PC-9 (cell line): ENCODE results near the gene OR2V2. TPM values are rescaled to one million over a fixed set of nuclear protein-coding genes. Genes with fewer than 3 reads are reported as not detected.

Experiments
- BruUV-seq: library from RNA; stranded (reverse); fragments of 400-500 nt; replicated peaks from 2 replicates; lab custom pipeline; 2021; lab: Mats Ljungman, UMichigan
- CTCF ChIA-PET: fragments of 300-600 bp; sonication (Branson Sonifier 250); formaldehyde crosslinking; loops from one replicate; lab custom pipeline; 2022; ENCODE audit warnings: antibody characterized with exemption; lab: Charles Lee
- POLR2A ChIA-PET: fragments of 300-600 bp; sonication (Branson Sonifier 250); formaldehyde crosslinking; loops from one replicate; lab custom pipeline; 2022; ENCODE audit warnings: antibody characterized with exemption; ENCODE audit not compliant: unreplicated experiment; lab: Charles Lee
- DNase-seq, 2 experiments: peaks; one replicate each; pipeline versions ENCODE4 v3.0.0 to v3.0.0-alpha.2; 2015 to 2022; ENCODE audit warnings: mixed read lengths in 1 of 2
- H2AFZ ChIP-seq: fragments of 200-600 bp; sonication (generic); 2 replicates; pipeline ENCODE4 v1.8.1; 2017; ENCODE audit warnings: antibody characterized with exemption
- H3F3A ChIP-seq: fragments of 200-600 bp; sonication (generic); 2 replicates; pipeline ENCODE4 v1.8.1; 2017; ENCODE audit warnings: antibody characterized with exemption, mild to moderate bottlenecking, low read depth; ENCODE audit not compliant: insufficient read depth
- H3K27ac ChIP-seq: fragments of 200-600 bp; sonication (generic); 2 replicates; pipeline ENCODE4 v1.6.1; 2016; ENCODE audit warnings: mixed run types
- H3K27me3 ChIP-seq: fragments of 200-600 bp; sonication (generic); 2 replicates; pipeline ENCODE4 v1.6.1; 2016; ENCODE audit warnings: low read depth, mixed run types; ENCODE audit not compliant: insufficient read depth
- H3K36me3 ChIP-seq: fragments of 200-600 bp; sonication (generic); 2 replicates; pipeline ENCODE4 v1.6.1; 2016; ENCODE audit warnings: low read depth, mixed run types
- H3K4me1 ChIP-seq: fragments of 200-600 bp; sonication (generic); replicated peaks from 2 replicates; pipeline ENCODE4 v1.6.1; 2016; ENCODE audit warnings: mixed run types; ENCODE audit not compliant: insufficient read depth
- H3K4me2 ChIP-seq: fragments of 200-600 bp; sonication (generic); 2 replicates; pipeline ENCODE4 v1.6.1; 2017; ENCODE audit warnings: mixed run types
- H3K4me3 ChIP-seq: fragments of 200-600 bp; sonication (generic); 2 replicates; pipeline ENCODE4 v1.6.1; 2016; ENCODE audit warnings: mixed run types
- H3K79me2 ChIP-seq: fragments of 200-600 bp; sonication (generic); 2 replicates; pipeline ENCODE4 v1.6.1; 2017; ENCODE audit warnings: low read depth, mixed run types
- H3K9me2 ChIP-seq: fragments of 200-600 bp; sonication (generic); 2 replicates; pipeline ENCODE4 v1.8.1; 2017; ENCODE audit warnings: mild to moderate bottlenecking; ENCODE audit not compliant: insufficient read depth
- H3K9me3 ChIP-seq: fragments of 200-600 bp; sonication (generic); 2 replicates; pipeline ENCODE4 v1.8.1; 2016; ENCODE audit warnings: low read depth; ENCODE audit not compliant: insufficient read depth
- H4K20me1 ChIP-seq: fragments of 200-600 bp; sonication (generic); 2 replicates; pipeline ENCODE4 v1.8.1; 2017; ENCODE audit not compliant: insufficient read depth
- CTCF ChIP-seq: fragments of 200-600 bp; sonication (generic); conservative IDR thresholded peaks from 2 replicates; pipeline ENCODE4 v1.6.1; 2017; ENCODE audit warnings: mixed run types, antibody characterized with exemption, mild to moderate bottlenecking, moderate library complexity
- EZH2 ChIP-seq: fragments of 200-600 bp; sonication (generic); IDR thresholded peaks from 2 replicates; pipeline ENCODE4 v1.8.0; 2017; ENCODE audit warnings: antibody characterized with exemption, low read depth
- intact Hi-C: fragments of 100-400 bp; cut with micrococcal nuclease; formaldehyde crosslinking; loops from one replicate; pipeline ENCODE4 v1.10.0; 2022; ENCODE audit not compliant: unreplicated experiment
- total RNA-seq: library from RNA; stranded (reverse); gene quantifications from 2 replicates; pipeline ENCODE4 v1.2.3, GENCODE V29; 2021

Gene OR2V2
- total RNA-seq, 1 experiment from 2014 or later: not detected

- Histone ChIP-seq H2AFZ (no peak overlapping the region), H3K4me1 (no peaks in the 10 kb centered on the region), H3K36me3 (no peaks in the 10 kb centered on the region), H3K4me2 (no peak overlapping the region), H3K79me2 (no peaks in the 10 kb centered on the region), H4K20me1 (no peaks in the 10 kb centered on the region), H3K4me3 (no peak overlapping the region), H3K9me2 (no peaks in the 10 kb centered on the region), H3K27ac (no peak overlapping the region), H3F3A (no peaks in the 10 kb centered on the region), H3K27me3 (no peaks in the 10 kb centered on the region), H3K9me3 (no peaks in the 10 kb centered on the region)
- CTCF ChIA-PET: no interaction called here
- no TSS peak for BruUV-seq
- intact Hi-C loops: no loop called here
- TF ChIP-seq CTCF (no peak), EZH2 (no peak)
- no peak for DNase-seq
- POLR2A ChIA-PET: no interaction called here
Observed at GRCh38 chr5:181170237-181170825, 22.9 kb downstream of the OR2V2 start.

- Histone ChIP-seq H3F3A (no peaks in the 10 kb centered on the region), H3K79me2 (no peaks in the 10 kb centered on the region), H4K20me1 (no peaks in the 10 kb centered on the region), H3K4me2 (no peak overlapping the region), H3K27ac (no peak overlapping the region), H3K9me2 (no peaks in the 10 kb centered on the region), H3K36me3 (no peaks in the 10 kb centered on the region), H3K4me1 (no peaks in the 10 kb centered on the region), H2AFZ (no peak overlapping the region), H3K9me3 (no peaks in the 10 kb centered on the region), H3K27me3 (no peaks in the 10 kb centered on the region), H3K4me3 (no peak overlapping the region)
- CTCF ChIA-PET: no interaction called here
- POLR2A ChIA-PET: no interaction called here
- DNase-seq: no peak
- no TSS peak for BruUV-seq
- intact Hi-C loops: no loop called here
- TF ChIP-seq CTCF: no peak
- TF ChIP-seq EZH2: no peak
Observed at GRCh38 chr5:181170996-181171395, 23.6 kb downstream of the OR2V2 start.

- no peak for TF ChIP-seq CTCF
- TF ChIP-seq EZH2: no peak
- Histone ChIP-seq H4K20me1 (no peaks in the 10 kb centered on the region), H3K4me1 (no peaks in the 10 kb centered on the region), H3K36me3 (no peaks in the 10 kb centered on the region), H3K79me2 (no peaks in the 10 kb centered on the region), H2AFZ (no peak overlapping the region), H3K4me2 (no peak overlapping the region), H3K4me3 (no peak overlapping the region), H3K9me2 (no peaks in the 10 kb centered on the region), H3K27ac (no peak overlapping the region), H3K27me3 (no peaks in the 10 kb centered on the region), H3F3A (no peaks in the 10 kb centered on the region), H3K9me3 (no peaks in the 10 kb centered on the region)
- POLR2A ChIA-PET: no interaction called here
- DNase-seq: no peak
- no TSS peak for BruUV-seq
- intact Hi-C loops: no loop called here
- CTCF ChIA-PET: no interaction called here
Observed at GRCh38 chr5:181171782-181172181, 24.4 kb downstream of the OR2V2 start.
